ENCODE measurements around the gene NKD2.

- TF ChIP-seq POLR2AphosphoS5 (IDR thresholded peaks at IDR 0.05): no peak
- TF ChIP-seq POLR2A (IDR thresholded peaks at IDR 0.05): no peak
Measured at GRCh38 chr5:1037123-1037670, 28.6 kb downstream of the NKD2 start.
